DOHH2 (cell line): ENCODE measurements around the gene OBSCN.

Source experiments
- H3F3A ChIP-seq: fragments of 200-600 bp; sonication (generic), shearing (Covaris generic); 2 replicates; pipeline ENCODE4 v1.6.0; 2016; ENCODE audit warnings: antibody characterized with exemption, mild to moderate bottlenecking; ENCODE audit not compliant: control insufficient read depth, insufficient read depth
- H3K27ac ChIP-seq: fragments of 200-600 bp; sonication (generic); 2 replicates; pipeline ENCODE4 v1.5.1; 2014; ENCODE audit warnings: low read depth, mild to moderate bottlenecking, low read length, moderate library complexity
- H3K27me3 ChIP-seq: fragments of 200-600 bp; sonication (generic); 2 replicates; pipeline ENCODE4 v1.6.1; 2014; ENCODE audit warnings: mild to moderate bottlenecking, low read length, mixed read lengths; ENCODE audit not compliant: control insufficient read depth
- H3K36me3 ChIP-seq: fragments of 200-600 bp; sonication (generic); 2 replicates; pipeline ENCODE4 v1.6.1; 2014; ENCODE audit warnings: mild to moderate bottlenecking, low read length, moderate library complexity, mixed read lengths; ENCODE audit not compliant: control insufficient read depth
- H3K4me1 ChIP-seq: fragments of 200-600 bp; sonication (generic); 2 replicates; pipeline ENCODE4 v1.6.1; 2014; ENCODE audit warnings: mild to moderate bottlenecking, low read length, mixed read lengths; ENCODE audit not compliant: control insufficient read depth
- H3K4me2 ChIP-seq: fragments of 200-600 bp; sonication (generic); 2 replicates; pipeline ENCODE4 v1.6.0; 2014; ENCODE audit warnings: mild to moderate bottlenecking, low read length, moderate library complexity
- H3K4me3 ChIP-seq: fragments of 200-600 bp; sonication (generic); 2 replicates; pipeline ENCODE4 v1.5.1; 2014; ENCODE audit warnings: mild to moderate bottlenecking, low read length, mixed read lengths
- H3K79me2 ChIP-seq: fragments of 200-600 bp; sonication (generic); 2 replicates; pipeline ENCODE4 v1.6.1; 2014; ENCODE audit warnings: mild to moderate bottlenecking, low read length, mixed read lengths; ENCODE audit not compliant: control insufficient read depth
- H3K9me2 ChIP-seq: fragments of 200-600 bp; sonication (generic); replicated peaks from 2 replicates; pipeline ENCODE4 v1.6.1; 2014; ENCODE audit warnings: mild to moderate bottlenecking, low read length, mixed read lengths; ENCODE audit not compliant: control insufficient read depth
- H3K9me3 ChIP-seq: fragments of 200-600 bp; sonication (generic); 2 replicates; pipeline ENCODE4 v1.6.1; 2014; ENCODE audit warnings: antibody characterized with exemption, low read length, mixed read lengths; ENCODE audit not compliant: control insufficient read depth, insufficient read depth
- H4K20me1 ChIP-seq: fragments of 200-600 bp; sonication (generic); 2 replicates; pipeline ENCODE4 v1.6.0; 2014; ENCODE audit warnings: low read depth, mild to moderate bottlenecking, antibody characterized with exemption, low read length, moderate library complexity; ENCODE audit not compliant: control insufficient read depth, insufficient read depth
- EZH2phosphoT487 ChIP-seq: fragments of 200-600 bp; sonication (generic); IDR thresholded peaks from 2 replicates; pipeline ENCODE4 v1.6.1; 2017; ENCODE audit warnings: borderline replicate concordance, mild to moderate bottlenecking, antibody characterized with exemption, low read length, moderate library complexity, mixed read lengths
- TF ChIP-seq, protein P1 (sequence below): fragments of 200-600 bp; sonication (generic); IDR thresholded peaks from one replicate; pipeline ENCODE4 v1.5.1; 2014; ENCODE audit warnings: antibody characterized with exemption, mild to moderate bottlenecking, low read depth, low read length; ENCODE audit not compliant: poor library complexity, severe bottlenecking

The OBSCN gene

DNA sequence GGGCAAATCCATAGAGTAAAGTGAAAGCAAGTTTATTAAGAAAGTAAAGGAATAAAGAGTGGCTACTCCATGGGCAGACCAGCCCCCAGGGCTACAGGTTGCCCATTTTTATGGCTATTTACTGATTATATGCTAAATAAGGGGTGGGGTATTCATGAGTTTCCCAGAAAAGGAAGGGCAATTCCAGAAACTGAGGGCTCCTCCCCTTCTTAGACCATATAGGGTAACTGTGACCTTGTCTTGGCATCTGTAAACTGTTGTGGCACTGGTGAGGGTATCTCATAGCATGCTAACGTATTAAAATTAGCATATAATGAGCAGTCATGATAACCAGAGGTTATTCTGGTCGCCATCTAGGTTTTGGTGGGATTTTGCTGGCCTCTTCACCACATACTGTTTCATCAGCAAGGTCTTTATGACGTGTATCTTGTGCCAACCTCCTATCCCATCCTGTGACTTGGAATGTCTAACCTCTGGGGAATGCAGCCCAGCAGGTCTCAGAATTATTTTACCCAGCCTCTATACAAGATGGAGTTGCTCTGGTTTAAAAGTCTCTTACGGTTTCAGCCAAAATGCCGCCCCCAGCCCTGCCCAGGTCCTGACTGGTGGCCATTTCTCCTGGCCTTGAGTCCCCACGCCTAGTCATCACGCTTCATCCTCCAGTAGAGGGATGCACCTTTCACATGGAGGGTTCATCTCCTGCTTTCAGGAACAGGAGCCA is 209.8 kb downstream of the OBSCN start:
- no peaks in the 10 kb centered on the region for H4K20me1 ChIP-seq
- H3F3A ChIP-seq = no peaks in the 10 kb centered on the region
- no peaks in the 10 kb centered on the region for H3K9me3 ChIP-seq
- no peak overlapping the region for H3K4me3 ChIP-seq
- no peaks in the 10 kb centered on the region for H3K9me2 ChIP-seq
- H3K36me3 ChIP-seq = no peaks in the 10 kb centered on the region
- H3K4me1 ChIP-seq = no peaks in the 10 kb centered on the region
- H3K79me2 ChIP-seq = no peaks in the 10 kb centered on the region
- TF ChIP-seq, protein P1, sequence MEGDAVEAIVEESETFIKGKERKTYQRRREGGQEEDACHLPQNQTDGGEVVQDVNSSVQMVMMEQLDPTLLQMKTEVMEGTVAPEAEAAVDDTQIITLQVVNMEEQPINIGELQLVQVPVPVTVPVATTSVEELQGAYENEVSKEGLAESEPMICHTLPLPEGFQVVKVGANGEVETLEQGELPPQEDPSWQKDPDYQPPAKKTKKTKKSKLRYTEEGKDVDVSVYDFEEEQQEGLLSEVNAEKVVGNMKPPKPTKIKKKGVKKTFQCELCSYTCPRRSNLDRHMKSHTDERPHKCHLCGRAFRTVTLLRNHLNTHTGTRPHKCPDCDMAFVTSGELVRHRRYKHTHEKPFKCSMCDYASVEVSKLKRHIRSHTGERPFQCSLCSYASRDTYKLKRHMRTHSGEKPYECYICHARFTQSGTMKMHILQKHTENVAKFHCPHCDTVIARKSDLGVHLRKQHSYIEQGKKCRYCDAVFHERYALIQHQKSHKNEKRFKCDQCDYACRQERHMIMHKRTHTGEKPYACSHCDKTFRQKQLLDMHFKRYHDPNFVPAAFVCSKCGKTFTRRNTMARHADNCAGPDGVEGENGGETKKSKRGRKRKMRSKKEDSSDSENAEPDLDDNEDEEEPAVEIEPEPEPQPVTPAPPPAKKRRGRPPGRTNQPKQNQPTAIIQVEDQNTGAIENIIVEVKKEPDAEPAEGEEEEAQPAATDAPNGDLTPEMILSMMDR = no peak
- no peak for TF ChIP-seq EZH2phosphoT487
- no peaks in the 10 kb centered on the region; the same call in 1 of the 2 replicates for H3K27me3 ChIP-seq
- H3K4me2 ChIP-seq = no peak overlapping the region
- H3K27ac ChIP-seq = no peak overlapping the region

DNA sequence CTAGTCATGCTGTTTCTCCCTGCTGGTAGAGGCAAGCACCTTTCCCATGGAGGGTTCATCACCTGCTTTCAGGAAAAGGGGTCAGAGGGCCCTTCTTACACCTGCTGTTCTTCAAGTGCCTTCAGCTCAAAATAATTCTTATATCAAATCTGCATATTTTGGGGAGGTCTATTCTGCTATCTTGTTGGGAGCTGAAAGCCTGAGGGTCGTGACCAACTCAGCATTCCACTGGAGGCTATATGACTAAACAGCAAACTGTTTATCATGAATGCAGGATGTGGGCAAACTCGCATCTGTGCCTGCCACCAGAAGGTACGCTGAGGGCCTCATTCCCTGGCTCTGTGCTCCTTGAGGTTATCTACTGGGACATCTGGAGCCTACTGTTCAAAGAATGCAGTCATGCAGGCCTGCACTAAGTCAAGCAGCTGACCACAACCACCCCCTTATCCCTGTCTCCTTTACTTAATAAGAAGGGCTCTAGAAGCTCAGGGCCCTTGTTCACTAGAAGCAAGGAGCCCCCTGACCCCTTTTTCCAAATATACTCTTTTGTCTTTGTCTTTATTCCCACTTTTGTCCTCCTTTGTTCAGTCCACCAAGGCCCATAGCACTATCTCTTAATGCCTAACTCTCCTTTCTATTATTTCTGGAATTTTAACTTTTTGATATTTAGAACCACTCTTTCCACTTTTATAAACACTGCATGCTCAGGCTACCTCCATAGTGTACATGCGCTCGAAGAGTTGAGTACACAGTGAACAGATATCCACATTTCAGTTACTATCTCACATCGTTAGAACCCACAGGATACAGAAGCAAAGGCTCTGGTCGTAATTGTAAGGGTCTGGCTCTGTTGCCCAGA is 213.4 kb downstream of the OBSCN start:
- no peaks in the 10 kb centered on the region for H3F3A ChIP-seq
- H3K79me2 ChIP-seq = no peaks in the 10 kb centered on the region
- H3K4me3 ChIP-seq = no peak overlapping the region
- no peaks in the 10 kb centered on the region for H4K20me1 ChIP-seq
- no peaks in the 10 kb centered on the region for H3K9me3 ChIP-seq
- no peak overlapping the region for H3K27ac ChIP-seq
- no peaks in the 10 kb centered on the region; the same call in 1 of the 2 replicates for H3K27me3 ChIP-seq
- no peaks in the 10 kb centered on the region for H3K4me1 ChIP-seq
- TF ChIP-seq, protein P1 = no peak
- TF ChIP-seq EZH2phosphoT487 = no peak
- no peak overlapping the region for H3K4me2 ChIP-seq
- H3K36me3 ChIP-seq = no peaks in the 10 kb centered on the region
- H3K9me2 ChIP-seq = no peaks in the 10 kb centered on the region

DNA sequence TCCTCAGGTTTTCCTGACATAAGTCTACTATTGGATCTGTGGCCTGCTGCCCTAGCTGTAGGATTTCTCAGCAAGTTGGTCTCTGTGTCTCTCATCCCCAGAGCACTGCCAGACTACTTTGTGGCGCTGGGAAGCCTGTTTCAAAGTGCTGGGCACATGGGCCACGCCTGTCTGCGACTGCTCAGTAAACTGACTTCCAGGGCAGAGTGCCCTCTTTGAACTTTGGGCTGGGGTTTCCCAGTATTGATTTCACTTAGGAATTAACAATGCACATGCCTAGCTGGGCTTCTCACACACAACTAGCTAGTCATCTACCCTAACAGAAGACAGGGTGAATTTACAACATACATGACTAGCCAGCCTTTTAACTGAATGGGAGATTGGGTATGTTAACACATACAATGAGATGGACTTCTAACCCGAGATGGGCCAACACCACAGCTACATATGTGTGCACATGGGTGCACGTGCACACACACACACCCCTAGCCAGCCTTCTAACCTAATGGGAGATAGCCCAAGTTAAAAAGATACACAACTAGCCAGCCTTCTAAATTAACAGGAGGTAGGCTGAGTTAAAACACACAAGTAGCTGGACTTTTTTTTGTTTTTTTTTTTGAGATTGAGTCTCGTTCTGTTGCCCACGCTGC is 215.7 kb downstream of the OBSCN start:
- H3K27ac ChIP-seq = no peak overlapping the region
- no peaks in the 10 kb centered on the region for H4K20me1 ChIP-seq
- no peak overlapping the region for H3K4me3 ChIP-seq
- no peaks in the 10 kb centered on the region for H3K9me3 ChIP-seq
- no peak overlapping the region for H3K4me2 ChIP-seq
- no peaks in the 10 kb centered on the region for H3K4me1 ChIP-seq
- no peaks in the 10 kb centered on the region for H3K79me2 ChIP-seq
- no peaks in the 10 kb centered on the region for H3F3A ChIP-seq
- TF ChIP-seq, protein P1 = no peak
- TF ChIP-seq EZH2phosphoT487 = no peak
- no peaks in the 10 kb centered on the region for H3K27me3 ChIP-seq
- H3K9me2 ChIP-seq = no peaks in the 10 kb centered on the region
- no peaks in the 10 kb centered on the region for H3K36me3 ChIP-seq
